Activated naive CD4-positive, alpha-beta T cell treated with anti-CD3 and anti-CD28 coated beads, Interleukin-2, amount 50 U/mL, for 72 hours (primary cell): ENCODE data around the gene RNF214. TPM values are rescaled to one million over a fixed set of nuclear protein-coding genes. Genes with fewer than 3 reads are reported as not detected.
"Not testable (repeated sequence)": the region's sequence is repeated elsewhere in the genome, so short reads cannot be mapped to it uniquely, and the experiment has no call there.

ENCODE experiments used
- ATAC-seq, 2 donors: fragments of 150-1000 bp; cut with Tn5 transposase; 2 replicates each; pipeline ENCODE4 v1.10.0; 2021; ENCODE audit warnings: mild to moderate bottlenecking in 2 of 2, moderate library complexity in 2 of 2
- DNase-seq, 2 donors: peaks; one replicate each; pipeline ENCODE4 v3.0.0; 2021 to 2022; ENCODE audit warnings: low spot score in 2 of 2
- H3K27ac Mint-ChIP-seq, 2 donors: one replicate each; pipeline ENCODE4 v1.8.0; 2022; ENCODE audit warnings: mild to moderate bottlenecking in 2 of 2, mixed read lengths in 2 of 2
- H3K36me3 Mint-ChIP-seq, 2 donors: one replicate each; pipeline ENCODE4 v1.8.0; 2022; ENCODE audit warnings: mixed read lengths in 2 of 2
- H3K9me3 Mint-ChIP-seq, 2 donors: one replicate each; pipeline ENCODE4 v1.8.0; 2022; ENCODE audit warnings: mixed read lengths in 2 of 2
- total RNA-seq, 2 donors: library from RNA; stranded (reverse); gene quantifications; one replicate each; pipeline ENCODE4 v1.2.3, GENCODE V29; 2022

RNF214 gene
- 10 to 100 TPM; 13.3 to 21.6 TPM for total RNA-seq

GRCh38 chr11:117232092-117232878, at the start of gene RNF214:
Gene RNF214, plus strand, starts transcription at chr11:117232671. Its CDS starts 1,602 bp downstream, at chr11:117234273.
- peak; percentile 80 to 84 for DNase-seq
- Mint-ChIP-seq H3K27ac (peak within 1 kb of the TSS; percentile 96 to 100), H3K9me3 (no peaks in the 10 kb centered on the region), H3K36me3 (peaks cover 37 to 41% of the 10 kb centered on the region in 2 donors)
- peak; percentile 67 to 76 for ATAC-seq

GRCh38 chr11:117183178-117183577, 49.3 kb upstream of the RNF214 start:
- not testable (repeated sequence) for DNase-seq, ATAC-seq, H3K9me3 Mint-ChIP-seq, H3K36me3 Mint-ChIP-seq
- peak overlapping the region in 1 of 2 donors; percentile 9 for H3K27ac Mint-ChIP-seq

GRCh38 chr11:117183724-117184349, 48.6 kb upstream of the RNF214 start:
- Mint-ChIP-seq H3K36me3 (peaks cover 6 to 7% of the 10 kb centered on the region in 2 donors), H3K9me3 (no peaks in the 10 kb centered on the region), H3K27ac (no peak overlapping the region)
- ATAC-seq = no peak
- no peak for DNase-seq

- no peaks in the 10 kb centered on the region for H3K36me3 Mint-ChIP-seq
- H3K9me3 Mint-ChIP-seq = no peaks in the 10 kb centered on the region
- H3K27ac Mint-ChIP-seq = peak overlapping the region; percentile 7 to 51
Observed at GRCh38 chr11:117185736-117186430, 46.6 kb upstream of the RNF214 start.

GRCh38 chr11:117186431-117186761, 46.1 kb upstream of the RNF214 start:
- no peak for ATAC-seq
- no peak for DNase-seq
- Mint-ChIP-seq H3K27ac (peak overlapping the region in 1 of 2 donors; percentile 51), H3K9me3 (no peaks in the 10 kb centered on the region), H3K36me3 (no peaks in the 10 kb centered on the region)

More at GRCh38 chr11:117185736-117186430, 46.6 kb upstream of the RNF214 start:
- ATAC-seq (no peak), DNase-seq (peak in 1 of 2 donors; percentile 16)

GRCh38 chr11:117187007-117187406, 45.5 kb upstream of the RNF214 start:
- Mint-ChIP-seq H3K9me3 (no peaks in the 10 kb centered on the region), H3K36me3 (no peaks in the 10 kb centered on the region), H3K27ac (peak overlapping the region in 1 of 2 donors; percentile 88)
- peak in 1 of 2 donors; percentile 6 for DNase-seq
- ATAC-seq = no peak

- no peak for ATAC-seq
- peak in 1 of 2 donors; percentile 18 for DNase-seq
- no peaks in the 10 kb centered on the region for H3K36me3 Mint-ChIP-seq
- H3K9me3 Mint-ChIP-seq = no peaks in the 10 kb centered on the region
- peak overlapping the region in 1 of 2 donors; percentile 88 for H3K27ac Mint-ChIP-seq
Observed at GRCh38 chr11:117187428-117187798, 45.1 kb upstream of the RNF214 start.

- DNase-seq = no peak
- H3K9me3 Mint-ChIP-seq = no peaks in the 10 kb centered on the region
- H3K27ac Mint-ChIP-seq = peak overlapping the region in 1 of 2 donors; percentile 9
- H3K36me3 Mint-ChIP-seq = no peaks in the 10 kb centered on the region
- no peak for ATAC-seq
Observed at GRCh38 chr11:117187799-117188481, 44.5 kb upstream of the RNF214 start.

GRCh38 chr11:117188620-117189081, 43.8 kb upstream of the RNF214 start:
- Mint-ChIP-seq H3K9me3 (no peaks in the 10 kb centered on the region), H3K27ac (peak overlapping the region; percentile 9 to 45), H3K36me3 (no peaks in the 10 kb centered on the region)

GRCh38 chr11:117189191-117189940, 43.1 kb upstream of the RNF214 start:
- Mint-ChIP-seq H3K36me3 (no peaks in the 10 kb centered on the region), H3K27ac (peak overlapping the region in 1 of 2 donors; percentile 45), H3K9me3 (no peaks in the 10 kb centered on the region)
- DNase-seq (no peak), ATAC-seq (no peak)

More at GRCh38 chr11:117188620-117189081, 43.8 kb upstream of the RNF214 start:
- DNase-seq (no peak), ATAC-seq (no peak)

- no peaks in the 10 kb centered on the region for H3K9me3 Mint-ChIP-seq
- no peak for ATAC-seq
- no peak for DNase-seq
- no peaks in the 10 kb centered on the region for H3K36me3 Mint-ChIP-seq
- no peak overlapping the region for H3K27ac Mint-ChIP-seq
Observed at GRCh38 chr11:117189941-117190544, 42.4 kb upstream of the RNF214 start.

- Mint-ChIP-seq H3K9me3 (no peaks in the 10 kb centered on the region), H3K36me3 (no peaks in the 10 kb centered on the region), H3K27ac (peak overlapping the region in 1 of 2 donors; percentile 57)
- ATAC-seq (no peak), DNase-seq (no peak)
Observed at GRCh38 chr11:117191680-117192400, 40.6 kb upstream of the RNF214 start.

- peak overlapping the region; percentile 57 to 66 for H3K27ac Mint-ChIP-seq
- H3K9me3 Mint-ChIP-seq = no peaks in the 10 kb centered on the region
- no peaks in the 10 kb centered on the region for H3K36me3 Mint-ChIP-seq
- no peak for ATAC-seq
- no peak for DNase-seq
Observed at GRCh38 chr11:117192401-117192875, 40.0 kb upstream of the RNF214 start.

GRCh38 chr11:117193130-117194020, 39.1 kb upstream of the RNF214 start:
- no peaks in the 10 kb centered on the region for H3K9me3 Mint-ChIP-seq
- ATAC-seq (no peak), DNase-seq (no peak)
- H3K36me3 Mint-ChIP-seq = no peaks in the 10 kb centered on the region
- peak overlapping the region; percentile 66 to 74 for H3K27ac Mint-ChIP-seq
